HPDE6-E6E7 (cell line): ENCODE measurements around the gene ABCA8.

Experiments used
- DNase-seq: peaks from one replicate; pipeline ENCODE4 v3.0.0; 2011; ENCODE audit warnings: missing footprints; ENCODE audit errors: extremely low spot score

The ABCA8 gene

DNA sequence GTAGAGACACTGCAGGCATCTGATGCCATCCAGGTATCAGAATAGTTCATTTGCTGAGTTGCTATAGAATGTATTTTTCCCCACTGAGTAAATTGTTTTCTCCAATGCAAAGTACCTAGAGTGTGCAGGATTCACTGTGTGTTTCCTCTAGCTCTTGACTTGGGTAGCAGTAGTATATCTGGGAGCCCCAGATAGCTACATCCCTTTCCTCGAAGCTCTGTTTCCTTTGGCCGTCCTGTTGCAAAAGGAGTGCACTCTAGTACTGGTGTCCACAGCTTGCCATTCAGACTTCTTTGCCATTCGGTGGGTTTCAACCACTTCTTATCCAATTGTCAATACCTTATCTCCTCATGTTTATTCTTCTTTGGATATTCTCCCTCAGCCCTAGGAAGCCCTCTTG is 12.8 kb downstream of the ABCA8 start:
- DNase-seq = no peak

DNA sequence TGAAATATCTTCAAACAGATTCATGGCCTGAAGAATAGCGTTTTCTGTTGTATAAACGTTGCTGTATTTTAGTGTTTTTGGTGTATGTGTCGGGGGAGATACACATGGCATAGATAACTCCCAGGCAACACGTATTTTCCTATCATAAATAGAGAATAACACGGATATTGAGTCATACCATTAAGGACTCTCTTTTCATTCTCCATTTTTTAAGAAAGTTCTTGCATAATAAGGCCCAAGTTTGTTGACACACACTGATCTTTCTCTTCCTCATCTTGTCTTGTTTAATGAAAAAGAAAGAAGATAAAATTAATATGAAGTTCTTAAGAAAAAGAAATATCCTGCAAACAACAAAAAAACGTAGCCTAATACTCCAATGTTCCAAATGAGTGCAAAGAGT is 13.4 kb downstream of the ABCA8 start:
- DNase-seq = no peak

DNA sequence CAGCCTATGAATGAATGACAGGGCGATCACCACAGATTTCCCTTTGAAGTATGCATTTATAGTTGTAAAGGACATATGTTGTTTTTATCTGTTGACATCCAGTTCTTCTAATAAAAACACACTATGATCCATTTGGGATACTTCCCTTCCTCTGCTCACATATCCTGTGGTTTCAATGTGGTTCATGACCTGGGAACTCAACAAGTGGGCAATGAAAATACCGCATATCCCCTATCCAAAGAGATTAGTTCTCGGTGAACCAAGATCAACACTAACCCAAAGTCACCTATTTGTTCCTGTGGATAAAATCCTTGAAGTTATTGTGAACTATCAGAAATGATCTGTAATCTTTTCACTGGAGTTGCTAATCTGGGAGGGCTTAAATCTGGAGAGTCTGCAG is 16.0 kb downstream of the ABCA8 start:
- no peak for DNase-seq

DNA sequence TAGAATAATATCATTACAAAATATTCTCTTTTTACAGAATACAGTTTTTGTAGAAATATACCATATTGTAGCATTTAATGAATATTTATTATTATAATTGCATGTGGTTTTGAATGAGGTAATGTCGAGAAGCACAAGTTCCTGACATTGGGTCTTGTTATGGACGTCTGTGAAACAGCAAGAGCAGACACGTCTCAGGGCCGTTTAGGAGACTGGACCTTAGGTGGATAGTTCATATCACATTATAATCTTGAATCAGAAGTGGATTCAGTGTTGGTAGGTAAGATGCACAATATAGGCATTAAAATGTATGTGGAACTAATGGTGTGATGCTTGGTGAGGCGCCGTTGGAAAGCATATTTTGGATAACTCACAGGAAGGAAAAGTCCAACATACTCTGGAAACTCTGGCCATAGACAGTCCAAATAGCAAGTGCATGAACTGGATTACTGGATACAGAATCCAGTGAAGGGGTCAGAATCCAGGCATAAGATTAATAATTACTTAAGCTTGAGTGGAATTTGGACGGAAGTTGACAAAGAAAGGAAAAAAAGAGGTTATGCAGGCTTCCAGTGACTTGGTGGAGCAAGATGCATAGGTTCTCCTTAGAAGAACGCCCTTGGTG is 17.2 kb downstream of the ABCA8 start:
- DNase-seq = no peak

DNA sequence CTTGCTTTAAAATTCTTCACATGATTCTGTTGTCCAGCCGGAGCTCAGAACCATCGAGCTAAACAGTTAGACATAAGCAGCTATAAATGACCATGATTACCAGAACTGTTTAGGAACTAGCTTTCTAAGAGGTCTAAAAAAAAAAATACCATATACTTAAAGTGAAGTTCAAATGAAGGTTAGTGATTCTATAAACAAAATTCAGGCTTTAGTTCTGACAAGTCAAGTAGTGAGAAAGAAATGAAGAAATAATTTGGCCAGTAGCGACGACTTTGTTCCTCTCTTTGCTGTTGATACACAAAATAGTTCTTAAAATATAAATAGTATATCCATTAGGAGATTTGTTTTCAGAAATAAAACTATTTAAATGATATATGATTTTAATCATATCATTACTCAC is 27.7 kb downstream of the ABCA8 start:
- DNase-seq = no peak

DNA sequence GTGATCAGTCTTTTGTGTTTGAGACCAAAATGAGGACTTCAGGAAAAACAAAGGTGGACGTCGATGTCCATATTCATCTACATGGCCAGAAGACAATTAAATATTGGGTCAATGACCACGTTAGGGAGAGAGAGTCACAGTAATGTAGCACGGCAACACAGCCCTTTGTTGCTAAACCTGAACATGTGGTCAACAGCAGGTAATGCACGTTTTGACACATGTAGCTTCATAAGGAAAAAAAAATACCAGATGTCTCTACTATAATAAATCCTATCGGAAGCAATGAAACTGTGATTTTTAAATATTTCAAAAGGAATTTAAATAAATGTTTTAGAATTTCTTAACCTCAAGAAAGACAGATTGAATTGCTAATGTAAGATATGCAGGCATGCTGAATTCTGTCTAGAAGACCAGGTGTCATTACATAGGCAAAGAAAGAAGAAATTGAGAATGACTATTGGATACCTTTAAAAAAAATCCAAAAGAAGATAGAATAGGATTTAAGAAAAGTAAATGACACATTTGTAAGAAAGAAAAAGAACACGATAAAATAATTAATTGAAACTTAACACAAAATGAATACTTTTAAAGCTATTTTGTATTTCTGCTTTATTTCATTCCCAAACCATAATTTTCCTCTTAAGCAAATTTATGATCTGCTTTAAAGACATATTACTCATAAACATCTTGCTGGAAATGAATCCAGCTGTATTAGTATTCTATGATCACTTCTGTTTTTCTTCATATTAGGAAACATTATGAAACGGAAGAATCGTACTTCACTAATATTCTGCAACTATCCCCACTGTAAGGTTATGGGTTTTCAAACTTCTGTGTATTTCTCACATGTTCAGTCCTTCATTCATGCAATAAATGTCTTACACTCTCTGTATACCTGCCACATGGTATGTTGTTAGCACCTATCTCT is 30.1 kb downstream of the ABCA8 start:
- no peak for DNase-seq

DNA sequence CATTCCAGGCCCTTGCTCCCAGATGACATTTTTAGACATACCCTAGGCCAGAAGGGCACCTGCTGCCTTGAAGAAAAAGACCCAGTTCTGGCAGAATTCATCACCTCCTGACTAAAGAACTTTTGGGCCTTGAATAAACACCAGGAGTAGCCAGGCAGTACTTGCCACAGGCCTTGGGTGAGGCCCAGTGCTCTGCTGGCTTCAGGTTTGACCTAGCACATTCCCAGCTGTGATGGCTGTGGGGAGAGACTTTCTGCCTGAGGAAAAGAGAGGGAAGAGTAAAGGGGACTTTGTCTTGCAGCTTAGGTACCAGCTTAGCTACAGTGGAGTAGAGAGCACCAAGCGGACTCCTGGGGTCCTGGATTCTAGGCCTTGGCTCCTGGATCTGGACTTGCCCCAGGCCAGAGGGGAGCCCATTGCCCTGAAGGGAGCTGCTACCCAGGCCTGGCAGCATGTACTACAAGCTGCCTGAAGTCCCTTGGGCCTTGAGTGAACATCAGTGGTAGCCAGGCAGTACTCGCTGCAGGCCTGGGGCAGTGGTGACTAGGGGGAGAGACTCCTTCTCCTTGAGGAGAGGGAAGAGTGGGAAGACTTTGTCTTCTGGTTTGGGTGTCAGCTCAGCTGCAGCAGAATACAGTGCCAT is 44.3 kb downstream of the ABCA8 start:
- DNase-seq = no peak

DNA sequence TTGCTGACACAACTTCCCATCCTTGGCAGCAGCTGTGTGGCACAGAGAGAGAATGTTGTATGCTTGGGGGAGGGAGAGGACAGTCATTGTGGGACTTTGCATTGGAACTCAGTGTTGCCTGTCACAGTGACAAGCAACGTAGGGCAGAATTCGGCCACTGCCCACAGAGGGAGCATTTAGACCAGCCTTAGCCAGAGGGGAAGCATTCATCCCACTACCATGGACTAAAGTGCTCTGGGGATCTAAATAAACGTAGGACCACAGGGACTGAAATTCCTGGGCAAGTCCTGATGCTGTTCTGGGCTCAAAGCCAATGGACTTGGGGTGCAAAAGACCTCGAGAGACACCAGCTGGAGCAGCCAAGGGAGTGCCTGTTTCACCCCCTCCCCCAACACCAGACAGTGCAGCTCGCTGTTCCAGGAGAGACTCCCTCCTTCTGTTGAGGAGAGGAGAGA is 44.9 kb downstream of the ABCA8 start:
- DNase-seq = no peak

DNA sequence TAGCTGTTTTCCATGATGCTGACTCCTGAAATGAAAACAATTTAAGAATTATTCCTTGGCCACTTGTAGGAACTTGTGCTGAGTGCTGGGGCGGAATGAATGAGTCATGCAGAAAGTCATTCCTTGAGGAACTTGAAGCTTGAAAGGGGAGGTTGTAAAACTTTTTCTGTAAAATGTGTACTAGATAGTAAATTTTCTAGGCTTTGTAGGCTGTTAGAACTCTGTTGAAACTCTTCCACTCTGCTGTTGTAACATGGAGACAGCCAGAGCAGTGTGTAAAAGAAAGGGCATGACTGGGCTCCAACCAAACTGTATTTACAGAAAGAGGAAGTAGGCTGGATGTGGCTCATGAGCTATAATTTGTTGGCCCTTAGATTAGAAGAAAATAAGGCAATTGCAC is 46.1 kb downstream of the ABCA8 start:
- peak; percentile 45 for DNase-seq

DNA sequence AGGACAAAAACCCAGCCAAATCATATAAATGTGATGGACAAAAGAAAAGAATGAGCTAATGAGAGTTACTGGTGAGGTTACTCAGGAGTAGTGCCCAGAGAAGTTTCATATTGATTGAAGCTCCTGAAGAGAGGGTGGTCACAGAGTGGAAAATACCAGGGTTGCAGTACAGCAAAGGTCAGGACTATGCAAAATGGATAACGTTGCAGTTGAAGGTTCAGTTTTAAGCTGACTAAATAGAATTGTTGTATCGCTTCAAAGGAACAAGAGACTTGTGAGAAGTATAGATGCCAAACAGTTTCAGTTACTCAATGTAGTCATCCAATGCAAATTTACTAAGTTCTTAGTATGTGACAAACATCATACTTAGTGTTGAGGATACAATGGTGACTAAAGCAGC is 47.1 kb downstream of the ABCA8 start:
- no peak for DNase-seq

DNA sequence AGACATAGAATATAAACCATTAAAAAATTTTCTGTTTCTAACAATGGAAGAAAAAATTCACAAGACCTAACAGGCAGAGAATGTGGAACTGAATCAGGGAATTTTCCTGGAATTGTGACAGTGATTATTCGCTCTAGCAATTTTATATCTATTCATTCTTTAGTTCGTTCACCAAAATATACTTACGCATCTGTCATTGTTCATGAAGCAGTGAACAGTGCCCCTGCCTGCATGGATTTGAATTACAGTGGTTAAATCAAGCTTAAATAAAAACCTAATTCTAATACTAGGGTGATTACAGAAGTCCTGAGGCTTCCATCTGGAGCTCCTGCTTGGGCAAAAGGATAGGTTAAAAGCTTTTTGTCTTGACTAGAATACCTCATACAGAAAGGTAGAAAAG is 48.6 kb downstream of the ABCA8 start:
- DNase-seq = no peak

DNA sequence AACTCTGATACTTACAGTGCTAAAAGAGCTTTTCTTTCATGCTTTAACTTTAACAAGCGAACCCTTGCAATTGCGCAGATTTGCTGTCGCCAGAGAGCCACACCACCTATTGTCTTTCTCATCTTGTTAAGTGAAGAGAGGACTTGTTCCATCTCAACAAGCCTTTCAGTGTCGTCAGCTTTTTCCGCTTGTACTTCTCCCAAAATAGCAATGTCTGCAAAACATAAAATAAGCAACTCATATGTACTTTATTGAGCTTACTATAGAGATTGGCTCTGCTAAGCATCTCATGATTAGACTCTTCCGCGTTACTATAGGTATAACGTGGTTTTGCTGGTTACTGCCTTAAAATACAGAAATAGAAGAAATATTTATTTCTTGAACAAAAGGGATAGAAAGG is 51.9 kb downstream of the ABCA8 start:
- no peak for DNase-seq

DNA sequence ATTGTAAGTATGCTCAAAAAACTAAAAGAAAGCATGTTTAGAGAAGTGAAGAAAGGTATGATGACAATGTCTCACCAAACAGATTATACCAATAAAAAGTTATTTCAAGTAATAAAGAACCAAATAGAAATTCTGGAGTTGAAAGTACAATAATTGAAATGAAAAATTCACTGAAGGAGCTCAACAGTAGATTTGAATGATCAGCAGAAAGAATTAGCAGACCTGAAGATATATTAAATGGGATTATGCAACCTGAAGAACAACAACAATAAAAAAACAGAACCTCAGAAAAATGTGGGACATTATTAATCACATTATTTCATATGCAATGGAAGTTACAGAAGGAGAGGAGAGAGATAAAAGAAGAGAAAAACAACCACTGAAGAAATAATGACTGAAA is 57.6 kb downstream of the ABCA8 start:
- no peak for DNase-seq

DNA sequence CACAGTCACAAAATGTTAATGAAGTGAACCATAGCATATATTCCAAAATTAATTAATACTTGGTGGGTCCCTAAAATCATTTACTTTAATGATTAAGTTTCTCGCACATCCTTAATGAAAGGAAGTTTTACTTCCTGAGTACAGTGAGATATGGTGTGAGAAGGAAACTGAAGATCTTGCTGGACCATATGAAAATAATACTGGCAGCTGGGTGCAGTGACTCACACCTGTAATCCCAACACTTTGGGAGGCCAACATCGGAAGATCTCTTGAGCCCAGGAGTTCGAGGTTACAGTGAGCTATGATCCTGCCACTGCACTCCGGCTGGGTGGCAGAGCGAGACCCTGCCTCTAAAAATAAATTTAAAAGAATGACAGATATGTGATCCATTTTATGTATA is 62.5 kb downstream of the ABCA8 start:
- no peak for DNase-seq

DNA sequence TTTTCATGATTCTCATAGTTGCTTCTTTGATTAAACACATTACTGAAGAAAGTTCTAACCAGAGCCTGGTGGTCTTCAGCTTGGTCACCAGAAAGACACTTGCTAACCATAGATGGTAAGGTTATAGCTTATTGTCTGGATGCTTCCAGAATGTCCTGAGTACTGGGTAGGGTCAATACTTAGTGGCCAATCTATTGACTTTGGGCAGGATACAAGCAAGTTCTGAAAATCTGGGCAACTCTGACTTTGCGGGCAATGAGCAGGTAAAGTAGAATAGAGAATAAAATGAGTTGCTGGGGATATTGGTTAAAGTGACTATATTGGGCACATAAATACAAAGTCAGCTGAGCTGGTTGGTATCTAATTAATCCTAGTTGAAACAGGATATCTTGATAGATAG is 63.0 kb downstream of the ABCA8 start:
- DNase-seq = no peak

DNA sequence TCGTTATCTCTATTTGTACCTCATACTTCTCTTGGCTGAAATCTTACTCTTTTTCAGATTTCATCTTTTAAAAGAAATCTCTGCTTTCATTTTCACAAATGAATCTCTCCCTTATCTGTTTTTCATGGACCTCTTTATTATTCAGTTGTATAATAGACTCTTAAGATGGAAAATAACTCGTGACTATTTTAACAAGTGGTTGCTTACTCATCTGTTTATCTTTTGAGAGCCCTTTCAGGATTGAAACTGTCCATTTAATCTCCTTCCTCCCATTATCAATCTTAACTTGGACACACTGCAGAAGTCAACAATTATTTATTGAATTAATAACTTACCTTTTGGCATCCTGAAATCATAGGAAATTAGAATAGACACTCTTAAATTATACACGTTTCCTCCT is 68.8 kb downstream of the ABCA8 start:
- DNase-seq = no peak

DNA sequence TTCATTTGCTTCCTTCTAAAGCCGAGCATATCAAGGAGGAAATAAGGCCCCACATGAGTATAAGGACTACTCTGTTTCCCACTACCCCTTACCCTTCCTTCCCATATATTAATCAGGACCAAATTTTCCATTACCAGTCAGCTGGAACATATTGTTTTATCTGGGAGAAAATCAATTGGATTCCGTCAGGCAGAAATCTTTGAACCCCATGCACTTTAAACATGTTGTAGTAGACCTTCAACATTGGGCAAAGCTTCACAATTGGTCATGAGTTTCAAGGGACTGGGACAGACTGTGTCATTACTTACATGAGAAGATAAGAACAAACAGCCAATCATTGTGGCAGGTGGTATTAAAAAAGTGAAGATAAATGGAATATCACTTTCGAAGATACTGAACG is 70.3 kb downstream of the ABCA8 start:
- no peak for DNase-seq

DNA sequence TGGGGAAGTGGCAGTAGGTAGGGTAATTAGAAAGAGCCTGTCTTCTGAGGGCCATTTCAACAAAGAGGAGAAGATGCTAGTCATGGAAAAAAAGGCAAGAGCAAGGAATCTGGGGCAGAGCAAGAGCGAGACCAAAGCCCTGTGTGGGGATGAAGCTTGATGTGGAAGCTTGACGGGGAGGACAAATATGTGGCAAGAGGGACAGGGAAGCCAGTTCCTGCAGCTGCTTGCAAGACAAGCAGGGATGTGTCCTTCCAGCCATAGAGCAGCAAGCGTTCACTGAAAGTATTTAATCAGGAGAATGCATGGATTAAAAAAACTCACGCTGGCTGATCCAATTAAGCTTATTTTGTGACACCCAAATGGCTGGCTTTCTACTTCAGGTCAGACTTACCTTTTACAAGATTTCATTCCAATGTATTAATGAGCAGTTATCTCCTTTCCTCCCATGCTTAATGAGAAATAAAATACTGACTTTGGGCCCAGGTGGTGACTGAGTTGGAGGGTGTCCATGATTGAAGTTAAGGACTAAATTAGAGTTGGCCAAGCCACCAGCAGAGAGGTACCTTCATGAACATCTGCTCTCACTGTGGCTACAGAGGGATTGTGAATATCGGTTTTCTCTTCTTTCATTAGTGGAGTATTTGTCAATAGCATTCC is 76.8 kb downstream of the ABCA8 start:
- DNase-seq = no peak

DNA sequence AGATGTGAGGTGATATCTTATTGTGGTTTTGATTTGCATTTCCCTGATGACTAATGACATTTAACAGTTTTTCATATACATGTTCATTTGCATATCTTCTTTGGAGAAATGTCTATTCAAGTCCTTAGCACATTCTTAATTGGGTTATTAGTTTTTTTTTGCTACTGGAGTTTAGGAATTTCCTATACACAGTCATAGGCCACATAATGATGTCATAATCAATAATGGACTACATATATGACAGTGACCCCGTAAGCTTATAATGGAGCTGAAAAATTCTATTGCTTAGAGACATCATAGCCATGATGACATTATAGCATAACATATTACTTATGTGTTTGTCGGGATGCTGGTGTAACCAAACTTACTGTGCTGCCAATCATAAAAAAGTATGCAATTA is 83.7 kb downstream of the ABCA8 start:
- DNase-seq = no peak

DNA sequence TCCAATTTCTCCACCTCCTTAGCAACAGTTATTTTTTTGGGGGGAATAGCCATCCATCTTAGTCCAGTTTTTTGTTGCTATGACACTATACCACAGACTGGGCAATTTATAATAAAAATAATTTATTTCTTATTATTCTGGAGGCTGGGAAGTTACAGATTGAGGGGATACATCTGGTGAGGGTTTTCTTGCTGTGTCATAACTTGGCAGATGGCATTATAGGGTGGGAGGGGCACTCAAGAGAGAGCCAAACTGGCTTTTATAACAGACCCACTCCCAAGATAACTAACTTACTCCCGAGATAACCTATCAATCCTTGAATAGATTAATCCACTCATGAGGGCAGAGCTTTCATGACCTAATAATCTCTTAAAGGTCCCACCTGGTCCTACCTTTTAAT is 84.2 kb downstream of the ABCA8 start:
- DNase-seq = no peak

DNA sequence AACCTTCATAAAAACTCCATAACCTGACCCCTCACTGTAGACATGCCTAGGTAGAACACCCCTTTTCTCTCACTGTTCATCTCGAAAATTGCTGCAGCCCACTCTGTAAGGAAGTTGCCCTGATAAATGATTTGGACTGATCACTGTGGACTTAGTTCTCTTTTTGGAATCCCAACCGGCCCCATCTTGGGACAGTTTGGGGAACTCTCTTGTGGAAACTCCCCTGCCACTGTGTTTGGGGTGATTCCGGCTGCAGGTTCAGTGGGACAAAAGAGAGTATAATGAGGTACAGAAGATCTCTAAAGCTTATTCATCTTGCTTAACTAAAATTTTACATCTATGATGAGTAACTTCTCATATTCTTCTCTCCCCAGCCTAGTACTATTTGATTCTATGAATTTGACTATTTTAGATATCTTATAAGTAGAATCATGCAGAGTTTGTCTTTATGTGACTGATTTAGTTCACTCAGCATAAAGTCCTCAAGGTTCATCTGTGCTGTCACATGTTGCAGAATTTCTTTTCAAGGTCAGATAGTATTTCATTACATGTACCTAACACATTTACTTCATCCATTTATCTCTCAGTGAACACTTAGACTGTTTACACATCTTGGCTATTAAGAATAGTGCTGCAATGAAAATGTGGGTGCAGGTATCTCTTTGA is 84.9 kb downstream of the ABCA8 start:
- DNase-seq = no peak

DNA sequence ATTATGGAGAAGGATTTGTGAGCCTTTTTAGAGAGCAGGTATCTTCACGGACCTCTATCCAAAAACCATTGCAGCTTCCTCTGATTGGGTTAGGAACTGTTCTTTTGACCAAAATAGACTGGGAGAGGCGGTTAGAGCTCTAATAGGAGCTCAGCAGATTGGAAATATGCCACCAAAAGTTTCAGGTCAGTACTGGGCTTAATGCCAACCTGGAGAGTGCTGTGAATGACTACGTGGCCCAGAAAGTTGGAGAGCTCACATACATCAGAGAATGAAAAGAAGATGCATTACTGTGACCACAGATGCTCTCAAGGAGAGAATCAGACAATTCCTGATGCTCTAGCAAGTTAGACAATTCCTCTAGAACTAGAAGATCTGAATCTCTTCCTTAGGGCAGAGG is 86.5 kb downstream of the ABCA8 start:
- no peak for DNase-seq
